Measurements from ENCODE around the gene MRC2. TPM values are rescaled to one million over a fixed set of nuclear protein-coding genes. Genes with fewer than 3 reads are reported as not detected.

The MRC2 gene
- total and polyA plus RNA-seq, 2 of the 13 experiments (the other 11 are each of a cell fraction or from before 2014, with no cell fraction given), result not detected

- TF ChIP-seq KDM3A (CRISPR knock-in tag; IDR thresholded peaks at IDR 0.05; ENCODE audit: low read depth) (no peak), ZNF709 (CRISPR knock-in tag; IDR thresholded peaks at IDR 0.05) (no peak), KDM1A (CRISPR knock-in tag; IDR thresholded peaks at IDR 0.05) (no peak), ZNF317 (CRISPR knock-in tag; IDR thresholded peaks at IDR 0.05) (no peak), ZNF879 (CRISPR knock-in tag; IDR thresholded peaks at IDR 0.05) (no peak), ZNF274 (CRISPR knock-in tag; IDR thresholded peaks at IDR 0.05) (no peak), CEBPZ (IDR thresholded peaks at IDR 0.05; ENCODE audit: low read length) (no peak), ZNF687 (CRISPR knock-in tag; IDR thresholded peaks at IDR 0.05) (peak; percentile 49), ZNF17 (CRISPR knock-in tag; IDR thresholded peaks at IDR 0.05) (no peak), HNRNPH1 (optimal IDR thresholded peaks at IDR 0.05; ENCODE audit: low read depth, low read length) (no peak), NR2F2 (IDR thresholded peaks at IDR 0.05; ENCODE audit: borderline replicate concordance, low read depth) (no peak), ZNF234 (CRISPR knock-in tag; conservative IDR thresholded peaks at IDR 0.05) (no peak), DPF2 (CRISPR knock-in tag; IDR thresholded peaks at IDR 0.05; ENCODE audit: borderline replicate concordance, low read depth) (no peak), MATR3 (CRISPR knock-in tag; IDR thresholded peaks at IDR 0.05) (no peak), SRSF1 (optimal IDR thresholded peaks at IDR 0.05; ENCODE audit: low read depth, low read length) (no peak)
- TF ChIP-seq, protein P1, sequence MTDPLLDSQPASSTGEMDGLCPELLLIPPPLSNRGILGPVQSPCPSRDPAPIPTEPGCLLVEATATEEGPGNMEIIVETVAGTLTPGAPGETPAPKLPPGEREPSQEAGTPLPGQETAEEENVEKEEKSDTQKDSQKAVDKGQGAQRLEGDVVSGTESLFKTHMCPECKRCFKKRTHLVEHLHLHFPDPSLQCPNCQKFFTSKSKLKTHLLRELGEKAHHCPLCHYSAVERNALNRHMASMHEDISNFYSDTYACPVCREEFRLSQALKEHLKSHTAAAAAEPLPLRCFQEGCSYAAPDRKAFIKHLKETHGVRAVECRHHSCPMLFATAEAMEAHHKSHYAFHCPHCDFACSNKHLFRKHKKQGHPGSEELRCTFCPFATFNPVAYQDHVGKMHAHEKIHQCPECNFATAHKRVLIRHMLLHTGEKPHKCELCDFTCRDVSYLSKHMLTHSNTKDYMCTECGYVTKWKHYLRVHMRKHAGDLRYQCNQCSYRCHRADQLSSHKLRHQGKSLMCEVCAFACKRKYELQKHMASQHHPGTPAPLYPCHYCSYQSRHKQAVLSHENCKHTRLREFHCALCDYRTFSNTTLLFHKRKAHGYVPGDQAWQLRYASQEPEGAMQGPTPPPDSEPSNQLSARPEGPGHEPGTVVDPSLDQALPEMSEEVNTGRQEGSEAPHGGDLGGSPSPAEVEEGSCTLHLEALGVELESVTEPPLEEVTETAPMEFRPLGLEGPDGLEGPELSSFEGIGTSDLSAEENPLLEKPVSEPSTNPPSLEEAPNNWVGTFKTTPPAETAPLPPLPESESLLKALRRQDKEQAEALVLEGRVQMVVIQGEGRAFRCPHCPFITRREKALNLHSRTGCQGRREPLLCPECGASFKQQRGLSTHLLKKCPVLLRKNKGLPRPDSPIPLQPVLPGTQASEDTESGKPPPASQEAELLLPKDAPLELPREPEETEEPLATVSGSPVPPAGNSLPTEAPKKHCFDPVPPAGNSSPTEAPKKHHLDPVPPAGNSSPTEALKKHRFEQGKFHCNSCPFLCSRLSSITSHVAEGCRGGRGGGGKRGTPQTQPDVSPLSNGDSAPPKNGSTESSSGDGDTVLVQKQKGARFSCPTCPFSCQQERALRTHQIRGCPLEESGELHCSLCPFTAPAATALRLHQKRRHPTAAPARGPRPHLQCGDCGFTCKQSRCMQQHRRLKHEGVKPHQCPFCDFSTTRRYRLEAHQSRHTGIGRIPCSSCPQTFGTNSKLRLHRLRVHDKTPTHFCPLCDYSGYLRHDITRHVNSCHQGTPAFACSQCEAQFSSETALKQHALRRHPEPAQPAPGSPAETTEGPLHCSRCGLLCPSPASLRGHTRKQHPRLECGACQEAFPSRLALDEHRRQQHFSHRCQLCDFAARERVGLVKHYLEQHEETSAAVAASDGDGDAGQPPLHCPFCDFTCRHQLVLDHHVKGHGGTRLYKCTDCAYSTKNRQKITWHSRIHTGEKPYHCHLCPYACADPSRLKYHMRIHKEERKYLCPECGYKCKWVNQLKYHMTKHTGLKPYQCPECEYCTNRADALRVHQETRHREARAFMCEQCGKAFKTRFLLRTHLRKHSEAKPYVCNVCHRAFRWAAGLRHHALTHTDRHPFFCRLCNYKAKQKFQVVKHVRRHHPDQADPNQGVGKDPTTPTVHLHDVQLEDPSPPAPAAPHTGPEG (CRISPR knock-in tag; IDR thresholded peaks at IDR 0.05), result no peak
- TF ChIP-seq, protein P2, sequence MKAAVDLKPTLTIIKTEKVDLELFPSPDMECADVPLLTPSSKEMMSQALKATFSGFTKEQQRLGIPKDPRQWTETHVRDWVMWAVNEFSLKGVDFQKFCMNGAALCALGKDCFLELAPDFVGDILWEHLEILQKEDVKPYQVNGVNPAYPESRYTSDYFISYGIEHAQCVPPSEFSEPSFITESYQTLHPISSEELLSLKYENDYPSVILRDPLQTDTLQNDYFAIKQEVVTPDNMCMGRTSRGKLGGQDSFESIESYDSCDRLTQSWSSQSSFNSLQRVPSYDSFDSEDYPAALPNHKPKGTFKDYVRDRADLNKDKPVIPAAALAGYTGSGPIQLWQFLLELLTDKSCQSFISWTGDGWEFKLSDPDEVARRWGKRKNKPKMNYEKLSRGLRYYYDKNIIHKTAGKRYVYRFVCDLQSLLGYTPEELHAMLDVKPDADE (CRISPR knock-in tag; IDR thresholded peaks at IDR 0.05), result no peak
These were observed 44.1 kb downstream of the MRC2 start (continued) for GRCh38 chr17:62671553-62671952.

Measured in HepG2 (cell line).